ENCODE data around the gene C22orf23.

Gene C22orf23

GRCh38 chr22:37994049-37994448, 40.6 kb upstream of the C22orf23 start:
- H3K36me3 ChIP-seq (ENCODE audit: insufficient read depth) = no peaks in the 10 kb centered on the region
- no peak overlapping the region for H3K4me3 ChIP-seq (IDR thresholded peaks at IDR 0.05; ENCODE audit: insufficient read depth, low read depth, low read length)
- no peak overlapping the region for H3K4me2 ChIP-seq
- TF ChIP-seq, protein P1, sequence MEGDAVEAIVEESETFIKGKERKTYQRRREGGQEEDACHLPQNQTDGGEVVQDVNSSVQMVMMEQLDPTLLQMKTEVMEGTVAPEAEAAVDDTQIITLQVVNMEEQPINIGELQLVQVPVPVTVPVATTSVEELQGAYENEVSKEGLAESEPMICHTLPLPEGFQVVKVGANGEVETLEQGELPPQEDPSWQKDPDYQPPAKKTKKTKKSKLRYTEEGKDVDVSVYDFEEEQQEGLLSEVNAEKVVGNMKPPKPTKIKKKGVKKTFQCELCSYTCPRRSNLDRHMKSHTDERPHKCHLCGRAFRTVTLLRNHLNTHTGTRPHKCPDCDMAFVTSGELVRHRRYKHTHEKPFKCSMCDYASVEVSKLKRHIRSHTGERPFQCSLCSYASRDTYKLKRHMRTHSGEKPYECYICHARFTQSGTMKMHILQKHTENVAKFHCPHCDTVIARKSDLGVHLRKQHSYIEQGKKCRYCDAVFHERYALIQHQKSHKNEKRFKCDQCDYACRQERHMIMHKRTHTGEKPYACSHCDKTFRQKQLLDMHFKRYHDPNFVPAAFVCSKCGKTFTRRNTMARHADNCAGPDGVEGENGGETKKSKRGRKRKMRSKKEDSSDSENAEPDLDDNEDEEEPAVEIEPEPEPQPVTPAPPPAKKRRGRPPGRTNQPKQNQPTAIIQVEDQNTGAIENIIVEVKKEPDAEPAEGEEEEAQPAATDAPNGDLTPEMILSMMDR (conservative IDR thresholded peaks at IDR 0.05; ENCODE audit: low read depth, low read length) = no peak
- H4K20me1 ChIP-seq (ENCODE audit: insufficient read depth) = no peaks in the 10 kb centered on the region
- no peak overlapping the region for H2AFZ ChIP-seq (ENCODE audit: low read depth)
- no peaks in the 10 kb centered on the region for H3K79me2 ChIP-seq (ENCODE audit: insufficient read depth, low read depth)
- H3K27me3 ChIP-seq (ENCODE audit: insufficient read depth, low read depth) = no peaks in the 10 kb centered on the region
- no peak overlapping the region for H3K27ac ChIP-seq
- no peaks in the 10 kb centered on the region for H3K4me1 ChIP-seq (ENCODE audit: low read depth, poor library complexity, severe bottlenecking)
- H3K9ac ChIP-seq = no peak overlapping the region

DNA sequence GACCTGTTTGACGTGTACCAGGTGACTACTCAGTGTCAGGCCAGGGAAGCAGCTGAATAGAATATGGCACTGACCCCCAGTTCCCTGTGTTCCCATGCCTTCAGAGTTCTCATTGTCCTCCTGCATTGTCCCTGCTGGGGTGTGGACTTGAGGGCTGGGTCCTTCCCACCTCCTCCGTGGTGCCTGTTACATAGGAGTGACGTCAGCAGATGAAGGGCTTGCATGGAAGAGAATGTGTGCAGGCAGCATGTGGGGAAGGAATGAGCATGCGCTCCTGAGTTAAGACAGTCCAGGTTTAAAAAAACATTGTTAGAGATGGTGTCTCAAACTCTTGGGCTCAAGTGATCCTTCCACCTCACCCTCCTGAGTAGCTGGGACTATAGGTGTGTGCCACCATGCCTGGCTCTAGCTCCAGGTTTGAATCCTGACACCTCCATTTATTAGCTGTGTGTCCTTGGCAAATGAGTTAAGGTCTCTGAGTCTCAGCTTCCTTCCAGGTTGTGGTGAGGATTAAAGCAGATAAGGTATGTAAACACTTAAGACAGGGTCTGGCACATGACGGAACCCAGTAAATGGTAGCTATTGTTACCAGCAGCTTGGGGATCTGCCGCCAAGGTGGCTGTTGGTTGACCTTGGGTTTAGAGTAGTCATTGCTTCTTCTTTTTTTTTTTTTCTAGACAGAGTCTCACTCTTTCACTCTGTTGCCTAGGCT, 38.5 kb upstream of the C22orf23 start:
- Histone ChIP-seq H3K4me3 (IDR thresholded peaks at IDR 0.05; ENCODE audit: insufficient read depth, low read depth, low read length) (no peak overlapping the region), H3K36me3 (ENCODE audit: insufficient read depth) (no peaks in the 10 kb centered on the region), H3K4me1 (ENCODE audit: low read depth, poor library complexity, severe bottlenecking) (no peaks in the 10 kb centered on the region), H4K20me1 (ENCODE audit: insufficient read depth) (no peaks in the 10 kb centered on the region), H2AFZ (ENCODE audit: low read depth) (no peak overlapping the region), H3K27ac (no peak overlapping the region), H3K27me3 (ENCODE audit: insufficient read depth, low read depth) (no peaks in the 10 kb centered on the region), H3K4me2 (no peak overlapping the region), H3K9ac (no peak overlapping the region), H3K79me2 (ENCODE audit: insufficient read depth, low read depth) (no peaks in the 10 kb centered on the region)
- TF ChIP-seq, protein P1 (conservative IDR thresholded peaks at IDR 0.05; ENCODE audit: low read depth, low read length) = no peak

DNA sequence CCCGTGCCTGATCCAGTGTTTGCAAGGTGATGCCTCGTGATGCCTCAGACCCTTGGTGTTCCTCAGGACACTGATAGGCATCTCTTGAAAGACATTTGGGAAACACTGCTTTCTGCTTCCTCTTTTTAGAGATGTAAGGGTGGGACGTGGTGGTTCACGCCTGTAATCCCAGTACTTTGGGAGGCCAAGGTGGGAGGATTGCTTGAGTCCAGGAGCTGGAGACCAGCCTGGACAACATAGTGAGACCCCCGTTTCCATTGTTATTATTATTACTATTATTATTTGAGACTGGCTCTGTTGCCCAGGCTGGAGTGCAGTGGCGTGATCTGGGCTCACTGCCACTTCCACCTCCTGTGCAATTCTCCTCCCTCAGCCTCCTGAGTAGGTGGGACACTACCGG, 37.5 kb upstream of the C22orf23 start:
- no peaks in the 10 kb centered on the region for H3K27me3 ChIP-seq (ENCODE audit: insufficient read depth, low read depth)
- H3K4me1 ChIP-seq (ENCODE audit: low read depth, poor library complexity, severe bottlenecking) = no peaks in the 10 kb centered on the region
- H3K36me3 ChIP-seq (ENCODE audit: insufficient read depth) = no peaks in the 10 kb centered on the region
- H4K20me1 ChIP-seq (ENCODE audit: insufficient read depth) = no peaks in the 10 kb centered on the region
- H3K9ac ChIP-seq = no peak overlapping the region
- H3K79me2 ChIP-seq (ENCODE audit: insufficient read depth, low read depth) = no peaks in the 10 kb centered on the region
- no peak overlapping the region for H3K27ac ChIP-seq
- TF ChIP-seq, protein P1 (conservative IDR thresholded peaks at IDR 0.05; ENCODE audit: low read depth, low read length) = no peak
- H3K4me3 ChIP-seq (IDR thresholded peaks at IDR 0.05; ENCODE audit: insufficient read depth, low read depth, low read length) = no peak overlapping the region
- no peak overlapping the region for H3K4me2 ChIP-seq
- H2AFZ ChIP-seq (ENCODE audit: low read depth) = no peak overlapping the region

DNA sequence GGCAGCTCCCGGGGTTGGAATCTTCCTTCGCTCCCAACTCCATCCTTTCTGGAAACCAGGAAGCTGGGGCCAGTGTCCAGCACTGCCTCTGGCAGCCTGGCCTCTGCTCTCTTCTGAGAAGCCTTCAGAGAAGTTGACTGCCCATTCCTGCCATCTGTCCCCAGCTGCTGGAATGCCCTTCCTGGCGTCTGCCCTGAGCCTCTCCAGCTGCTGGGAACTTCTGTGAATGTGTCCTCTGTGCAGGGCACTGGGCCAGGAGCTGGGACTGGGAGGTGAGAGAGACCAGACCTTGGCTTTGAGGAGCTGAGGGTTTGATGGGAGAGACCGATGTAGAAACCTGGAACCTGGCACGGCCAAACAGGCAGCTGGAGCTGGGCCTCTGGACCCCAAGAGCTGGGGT, 36.9 kb upstream of the C22orf23 start:
- H3K4me3 ChIP-seq (IDR thresholded peaks at IDR 0.05; ENCODE audit: insufficient read depth, low read depth, low read length) = no peak overlapping the region
- no peak overlapping the region for H3K9ac ChIP-seq
- H3K27me3 ChIP-seq (ENCODE audit: insufficient read depth, low read depth) = no peaks in the 10 kb centered on the region
- no peak overlapping the region for H3K4me2 ChIP-seq
- H3K4me1 ChIP-seq (ENCODE audit: low read depth, poor library complexity, severe bottlenecking) = no peaks in the 10 kb centered on the region
- no peak overlapping the region for H3K27ac ChIP-seq
- no peaks in the 10 kb centered on the region for H4K20me1 ChIP-seq (ENCODE audit: insufficient read depth)
- H3K36me3 ChIP-seq (ENCODE audit: insufficient read depth) = no peaks in the 10 kb centered on the region
- TF ChIP-seq, protein P1 (conservative IDR thresholded peaks at IDR 0.05; ENCODE audit: low read depth, low read length) = no peak
- H3K79me2 ChIP-seq (ENCODE audit: insufficient read depth, low read depth) = no peaks in the 10 kb centered on the region
- H2AFZ ChIP-seq (ENCODE audit: low read depth) = no peak overlapping the region
